ENCODE data around the gene TNFRSF6B.
"Not testable (repeated sequence)": the region's sequence is repeated elsewhere in the genome, so short reads cannot be mapped to it uniquely, and the experiment has no call there.

The TNFRSF6B gene

GRCh38 chr20:63663332-63664066 lies 33.0 kb upstream of the TNFRSF6B start:
- no peak for DNase-seq

- DNase-seq, result no peak
Measured at GRCh38 chr20:63664143-63664851, 32.2 kb upstream of the TNFRSF6B start.

GRCh38 chr20:63664861-63665594 lies 31.4 kb upstream of the TNFRSF6B start:
- no peak for DNase-seq

- DNase-seq, result no peak
Measured at GRCh38 chr20:63665708-63666107, 30.7 kb upstream of the TNFRSF6B start.

GRCh38 chr20:63667858-63668257 lies 28.6 kb upstream of the TNFRSF6B start:
- no peak for DNase-seq

GRCh38 chr20:63668351-63668750 lies 28.1 kb upstream of the TNFRSF6B start:
- no peak for DNase-seq

- DNase-seq, result not testable (repeated sequence)
Measured at GRCh38 chr20:63671695-63672094, 24.8 kb upstream of the TNFRSF6B start.

GRCh38 chr20:63672666-63673065 lies 23.8 kb upstream of the TNFRSF6B start:
- DNase-seq, result no peak

GRCh38 chr20:63673951-63674350 lies 22.5 kb upstream of the TNFRSF6B start:
- DNase-seq, result no peak

GRCh38 chr20:63675681-63676368 lies 20.6 kb upstream of the TNFRSF6B start:
- no peak for DNase-seq

- DNase-seq, result no peak
Measured at GRCh38 chr20:63678071-63678470, 18.4 kb upstream of the TNFRSF6B start.

GRCh38 chr20:63678667-63679465 lies 17.6 kb upstream of the TNFRSF6B start:
- no peak for DNase-seq

- no peak for DNase-seq
Measured at GRCh38 chr20:63679799-63680305, 16.6 kb upstream of the TNFRSF6B start.

GRCh38 chr20:63680427-63680826 lies 16.0 kb upstream of the TNFRSF6B start:
- DNase-seq, result no peak

GRCh38 chr20:63680857-63681608 lies 15.4 kb upstream of the TNFRSF6B start:
- DNase-seq, result no peak

GRCh38 chr20:63681609-63682142 lies 14.8 kb upstream of the TNFRSF6B start:
- DNase-seq, result no peak

- peak; percentile 81 for DNase-seq
Measured at GRCh38 chr20:63682384-63683139, 13.9 kb upstream of the TNFRSF6B start.

- no peak for DNase-seq
Measured at GRCh38 chr20:63685269-63686026, 11.0 kb upstream of the TNFRSF6B start.

- no peak for DNase-seq
Measured at GRCh38 chr20:63686094-63686491, 10.4 kb upstream of the TNFRSF6B start.
